Measurements from ENCODE around the gene NKD1.
"Not testable (repeated sequence)": the region's sequence is repeated elsewhere in the genome, so short reads cannot be mapped to it uniquely, and the experiment has no call there.

Gene NKD1

DNA sequence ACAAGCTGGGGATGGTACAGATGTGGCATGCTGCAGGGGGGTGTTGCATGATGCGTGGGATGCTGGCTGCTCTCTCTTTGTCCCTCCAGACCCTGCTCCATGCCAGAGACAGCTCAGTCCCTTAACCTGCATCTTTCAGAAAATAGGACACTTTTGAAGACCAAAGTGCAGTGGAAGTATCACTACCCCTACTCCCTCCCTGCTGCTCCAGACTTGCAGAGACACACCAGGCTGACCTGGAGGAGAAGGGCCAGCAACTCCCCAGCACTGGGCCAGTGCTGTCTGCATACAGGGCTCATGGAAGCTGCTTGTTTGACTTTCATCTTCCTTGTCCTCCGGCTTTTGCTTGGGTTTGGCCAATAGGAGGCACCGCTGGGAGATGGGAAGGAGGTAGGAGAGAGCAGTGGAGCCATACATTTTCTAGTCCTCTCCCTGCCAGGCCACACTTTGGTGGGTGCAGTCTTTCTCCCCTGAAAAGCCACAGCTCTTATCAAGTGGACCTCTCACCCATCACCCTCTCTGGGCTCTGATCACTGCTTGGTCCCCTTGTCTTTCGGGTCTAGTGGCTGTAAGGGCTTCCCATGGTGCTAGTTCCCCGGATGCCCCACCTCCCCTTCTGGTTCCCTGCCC lies 46.1 kb upstream of the NKD1 start:
- in situ Hi-C loops (cut with HindIII; ENCODE audit: low sequenced_read_pairs): no loop called here
- no peak for DNase-seq (ENCODE audit: low read depth)

DNA sequence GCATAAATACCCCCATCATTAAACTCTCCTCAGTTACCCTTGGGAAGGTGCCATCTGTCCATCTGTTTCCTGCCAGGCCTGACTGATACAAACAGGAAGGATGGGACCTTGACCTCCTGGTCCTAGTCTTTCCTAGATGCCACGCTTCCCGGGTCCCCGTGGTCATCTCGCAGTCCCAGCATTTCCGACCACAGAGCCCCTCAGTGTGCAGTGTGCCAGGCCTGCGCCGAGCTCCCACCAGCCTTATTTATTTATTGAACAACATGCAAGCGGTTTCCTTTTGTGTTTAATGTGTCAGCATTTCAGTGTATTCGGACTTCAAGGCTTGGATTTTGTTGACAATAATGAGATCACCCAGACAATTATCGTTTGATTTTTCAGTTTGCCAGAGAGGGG lies 45.6 kb upstream of the NKD1 start:
- in situ Hi-C loops (cut with HindIII; ENCODE audit: low sequenced_read_pairs): no loop called here

More for the DNA sequence above, 46.1 kb upstream of the NKD1 start:
- TF ChIP-seq, protein P1, sequence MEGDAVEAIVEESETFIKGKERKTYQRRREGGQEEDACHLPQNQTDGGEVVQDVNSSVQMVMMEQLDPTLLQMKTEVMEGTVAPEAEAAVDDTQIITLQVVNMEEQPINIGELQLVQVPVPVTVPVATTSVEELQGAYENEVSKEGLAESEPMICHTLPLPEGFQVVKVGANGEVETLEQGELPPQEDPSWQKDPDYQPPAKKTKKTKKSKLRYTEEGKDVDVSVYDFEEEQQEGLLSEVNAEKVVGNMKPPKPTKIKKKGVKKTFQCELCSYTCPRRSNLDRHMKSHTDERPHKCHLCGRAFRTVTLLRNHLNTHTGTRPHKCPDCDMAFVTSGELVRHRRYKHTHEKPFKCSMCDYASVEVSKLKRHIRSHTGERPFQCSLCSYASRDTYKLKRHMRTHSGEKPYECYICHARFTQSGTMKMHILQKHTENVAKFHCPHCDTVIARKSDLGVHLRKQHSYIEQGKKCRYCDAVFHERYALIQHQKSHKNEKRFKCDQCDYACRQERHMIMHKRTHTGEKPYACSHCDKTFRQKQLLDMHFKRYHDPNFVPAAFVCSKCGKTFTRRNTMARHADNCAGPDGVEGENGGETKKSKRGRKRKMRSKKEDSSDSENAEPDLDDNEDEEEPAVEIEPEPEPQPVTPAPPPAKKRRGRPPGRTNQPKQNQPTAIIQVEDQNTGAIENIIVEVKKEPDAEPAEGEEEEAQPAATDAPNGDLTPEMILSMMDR (IDR thresholded peaks at IDR 0.05; ENCODE audit: low read depth, low read length, missing control alignments): no peak
- H3K4me3 ChIP-seq (ENCODE audit: low read depth, low read length): no peak overlapping the region

DNA sequence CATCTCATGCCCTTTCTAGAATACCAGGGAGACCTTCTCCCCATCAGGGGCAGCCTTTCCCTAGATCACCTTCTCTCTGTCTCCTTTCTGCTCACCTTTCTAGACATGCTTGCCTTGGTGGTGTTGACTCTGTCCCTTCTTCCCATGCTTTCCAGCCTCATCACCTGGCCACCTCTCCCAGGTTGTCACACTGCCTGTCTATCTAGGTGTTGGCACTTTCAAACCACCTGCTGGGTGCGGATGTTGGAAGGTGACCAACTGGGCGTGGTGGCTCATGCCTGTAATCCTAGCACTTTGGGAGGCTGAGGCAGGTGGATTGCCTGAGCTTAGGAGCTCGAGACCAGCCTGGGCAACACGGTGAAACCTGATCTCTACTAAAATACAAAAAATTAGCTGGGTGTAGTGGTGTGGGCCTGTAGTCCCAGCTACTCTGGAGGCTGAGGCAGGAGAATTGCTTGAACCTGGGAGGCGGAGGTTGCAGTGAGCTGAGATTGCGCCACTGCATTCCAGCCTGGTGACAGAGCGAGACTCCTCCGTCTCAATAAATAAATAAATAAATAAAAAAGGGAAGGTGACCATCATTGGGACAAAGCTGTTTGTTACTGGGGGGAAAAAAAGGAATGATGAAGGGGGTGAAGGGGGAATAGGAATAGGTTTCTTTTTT lies 44.2 kb upstream of the NKD1 start:
- H3K4me3 ChIP-seq (ENCODE audit: low read depth, low read length); in situ Hi-C loops (cut with HindIII; ENCODE audit: low sequenced_read_pairs); DNase-seq (ENCODE audit: low read depth): not testable (repeated sequence)

More for the DNA sequence above, 45.6 kb upstream of the NKD1 start:
- no peak for DNase-seq (ENCODE audit: low read depth)
- TF ChIP-seq, protein P1 (IDR thresholded peaks at IDR 0.05; ENCODE audit: low read depth, low read length, missing control alignments): no peak
- H3K4me3 ChIP-seq (ENCODE audit: low read depth, low read length): no peak overlapping the region

DNA sequence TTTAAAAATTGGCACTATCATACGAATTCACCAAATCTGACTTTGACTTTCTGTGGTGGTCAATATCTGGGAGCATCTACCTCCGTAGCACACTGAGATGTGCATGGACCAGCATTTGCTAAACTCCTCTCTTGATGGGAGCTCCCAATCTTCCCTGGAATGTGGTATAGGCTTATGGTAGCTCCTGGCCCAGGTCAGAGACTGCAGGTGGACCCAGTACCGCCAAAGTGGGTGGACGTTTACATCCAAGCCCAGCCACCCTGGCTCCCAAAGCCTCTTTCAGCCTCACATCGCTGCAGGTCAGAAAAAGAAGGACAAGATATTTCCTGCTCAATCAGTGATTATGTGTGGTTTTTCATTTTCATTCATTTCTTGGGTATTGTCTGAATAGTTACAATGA lies 43.1 kb upstream of the NKD1 start:
- H3K4me3 ChIP-seq (ENCODE audit: low read depth, low read length): no peak overlapping the region
- in situ Hi-C loops (cut with HindIII; ENCODE audit: low sequenced_read_pairs): no loop called here
- no peak for DNase-seq (ENCODE audit: low read depth)
- TF ChIP-seq, protein P1 (IDR thresholded peaks at IDR 0.05; ENCODE audit: low read depth, low read length, missing control alignments): no peak

DNA sequence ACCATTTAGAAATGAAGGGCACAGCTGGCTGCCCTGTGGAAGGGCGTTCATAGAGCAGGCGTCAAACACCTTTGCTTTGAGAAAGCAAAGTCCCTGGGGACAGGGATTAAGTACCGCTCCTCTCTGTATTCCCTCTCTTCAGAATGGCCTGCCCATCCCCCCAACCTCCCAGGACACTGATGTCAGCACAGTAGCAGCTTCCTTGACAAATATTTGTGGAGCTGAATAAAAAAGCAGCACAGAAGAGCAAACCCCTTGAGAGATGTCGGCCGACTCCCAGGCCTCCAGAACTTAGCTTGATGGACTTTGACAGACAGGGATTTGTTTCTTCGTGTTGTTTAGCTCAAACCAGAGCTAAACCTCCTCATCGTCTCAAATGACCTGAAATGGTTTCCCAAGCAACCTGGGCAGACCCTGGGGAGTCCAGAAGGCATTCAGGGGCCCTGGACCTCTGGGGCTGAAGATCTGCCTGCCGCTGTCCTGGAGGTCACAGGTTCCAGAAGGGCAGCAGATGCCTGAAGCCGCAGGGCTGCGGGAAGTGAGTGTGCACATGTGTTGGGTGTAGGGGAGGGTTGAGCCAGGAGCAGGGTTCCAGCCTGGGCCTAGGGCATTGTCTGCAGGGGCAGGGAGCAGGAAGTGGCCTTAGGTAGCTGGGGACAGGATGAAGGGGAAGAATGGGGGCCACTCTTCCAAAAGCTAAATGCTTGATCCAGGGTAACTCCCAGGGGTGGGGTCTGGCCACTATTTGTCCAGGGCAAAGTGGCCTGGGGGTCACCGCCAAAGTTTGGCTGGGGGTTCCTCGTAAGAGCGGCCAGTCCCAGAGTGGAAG lies 42.3 kb upstream of the NKD1 start:
- in situ Hi-C loops (cut with HindIII; ENCODE audit: low sequenced_read_pairs): no loop called here
- DNase-seq (ENCODE audit: low read depth): no peak
- TF ChIP-seq, protein P1 (IDR thresholded peaks at IDR 0.05; ENCODE audit: low read depth, low read length, missing control alignments): no peak
- no peak overlapping the region for H3K4me3 ChIP-seq (ENCODE audit: low read depth, low read length)

DNA sequence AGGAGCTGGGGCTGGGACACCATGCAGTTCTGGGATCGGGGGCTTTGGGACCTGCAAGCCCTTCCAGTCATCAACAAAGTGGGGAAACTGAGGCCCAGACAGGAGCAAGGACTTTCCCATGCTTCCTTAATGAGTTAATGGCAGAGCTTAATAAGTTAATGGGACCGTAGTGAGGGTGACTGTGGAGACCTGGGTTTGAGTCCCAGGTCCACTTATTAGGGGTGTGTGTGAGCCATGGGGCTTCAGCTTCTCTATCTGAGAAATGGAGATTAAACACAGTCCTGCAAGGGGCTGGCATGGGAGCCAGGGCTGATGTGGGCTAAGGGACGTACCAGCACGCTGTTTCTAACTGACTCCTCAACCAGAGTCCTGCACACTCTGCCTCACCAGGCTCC lies 41.7 kb upstream of the NKD1 start:
- in situ Hi-C loops (cut with HindIII; ENCODE audit: low sequenced_read_pairs): no loop called here
- TF ChIP-seq, protein P1 (IDR thresholded peaks at IDR 0.05; ENCODE audit: low read depth, low read length, missing control alignments): no peak
- DNase-seq (ENCODE audit: low read depth): no peak

DNA sequence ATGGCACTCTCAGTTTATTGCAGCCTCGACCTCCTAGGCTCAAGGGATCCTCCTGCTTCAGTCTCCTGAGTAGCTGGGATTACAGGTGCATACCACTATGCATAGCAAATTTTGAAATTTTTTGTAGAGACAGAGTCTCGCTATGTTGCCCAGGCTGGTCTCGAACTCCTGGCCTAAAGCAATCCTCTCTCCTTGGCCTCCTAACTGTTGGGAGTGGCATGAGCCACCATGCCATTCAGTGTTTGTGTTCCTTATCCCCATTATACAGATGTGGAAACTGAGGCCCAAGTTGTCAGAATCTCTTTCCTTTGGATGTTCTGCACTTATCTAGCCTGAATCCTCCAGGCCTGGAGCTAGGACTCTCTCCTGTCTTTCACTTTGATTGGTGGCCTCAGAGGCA lies 40.8 kb upstream of the NKD1 start:
- in situ Hi-C loops (cut with HindIII; ENCODE audit: low sequenced_read_pairs): no loop called here

More for the DNA sequence above, 41.7 kb upstream of the NKD1 start:
- no peak overlapping the region for H3K4me3 ChIP-seq (ENCODE audit: low read depth, low read length)

More for the DNA sequence above, 40.8 kb upstream of the NKD1 start:
- H3K4me3 ChIP-seq (ENCODE audit: low read depth, low read length): no peak overlapping the region
- no peak for DNase-seq (ENCODE audit: low read depth)
- TF ChIP-seq, protein P1 (IDR thresholded peaks at IDR 0.05; ENCODE audit: low read depth, low read length, missing control alignments): no peak

Measured in astrocyte of the cerebellum (primary cell).